ENCODE results near the gene SH3TC2.

The SH3TC2 gene

GRCh38 chr5:149027636-149028035, 35.2 kb downstream of the SH3TC2 start:
- no peak for FAIRE-seq

GRCh38 chr5:149024943-149025342, 37.9 kb downstream of the SH3TC2 start:
- FAIRE-seq = no peak

GRCh38 chr5:149024477-149024876, 38.4 kb downstream of the SH3TC2 start:
- no peak for FAIRE-seq

GRCh38 chr5:149022200-149022599, 40.7 kb downstream of the SH3TC2 start:
- FAIRE-seq = no peak

- FAIRE-seq = no peak
Observed at GRCh38 chr5:149019679-149020078, 43.2 kb downstream of the SH3TC2 start.

DNA sequence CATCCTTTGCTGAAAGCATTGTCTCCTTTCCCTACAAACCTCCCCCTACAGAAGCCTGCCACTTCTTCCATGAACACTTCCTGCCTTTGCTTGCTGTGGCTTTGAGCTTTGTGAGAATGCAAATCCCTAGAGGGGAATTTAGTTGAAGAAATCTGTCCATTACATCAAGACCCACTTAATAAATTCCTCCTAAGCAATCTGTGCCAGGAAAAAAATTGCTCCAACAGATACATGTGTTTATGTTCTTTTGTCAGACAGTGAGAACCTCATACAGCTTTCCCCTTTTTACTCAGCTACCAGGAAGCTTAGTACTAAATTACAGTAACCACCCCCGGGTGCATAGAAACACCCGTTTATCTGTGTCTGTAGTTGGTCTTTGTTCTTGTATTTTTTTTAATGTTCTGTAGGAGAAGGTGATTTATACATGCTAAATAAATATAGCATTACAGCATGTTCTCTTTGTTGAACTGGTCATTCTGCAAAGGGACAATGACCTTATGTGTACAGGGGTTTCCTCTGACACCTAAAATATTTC, 43.9 kb downstream of the SH3TC2 start:
- no peak for FAIRE-seq

GRCh38 chr5:149017636-149018035, 45.2 kb downstream of the SH3TC2 start:
- no peak for FAIRE-seq

DNA sequence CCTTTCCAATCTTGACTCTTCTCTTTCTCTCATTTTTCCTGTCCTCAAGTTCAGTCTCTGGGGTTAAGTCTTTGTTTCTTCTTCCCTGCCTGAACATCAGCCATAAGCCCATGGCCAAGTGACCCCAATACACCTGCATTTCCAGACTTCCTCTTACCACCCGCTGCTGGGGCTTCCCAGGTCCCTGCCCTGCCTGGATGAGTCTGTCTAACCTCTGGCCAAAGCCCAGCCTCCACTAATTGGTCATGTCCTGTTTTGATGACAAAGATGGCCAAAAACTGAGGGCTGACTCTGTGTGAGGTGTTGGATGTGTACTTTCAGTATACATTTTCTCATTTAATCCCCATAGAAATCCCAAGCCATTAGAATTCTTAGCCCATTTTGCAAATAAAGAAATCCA, 47.3 kb downstream of the SH3TC2 start:
- no peak for FAIRE-seq

DNA sequence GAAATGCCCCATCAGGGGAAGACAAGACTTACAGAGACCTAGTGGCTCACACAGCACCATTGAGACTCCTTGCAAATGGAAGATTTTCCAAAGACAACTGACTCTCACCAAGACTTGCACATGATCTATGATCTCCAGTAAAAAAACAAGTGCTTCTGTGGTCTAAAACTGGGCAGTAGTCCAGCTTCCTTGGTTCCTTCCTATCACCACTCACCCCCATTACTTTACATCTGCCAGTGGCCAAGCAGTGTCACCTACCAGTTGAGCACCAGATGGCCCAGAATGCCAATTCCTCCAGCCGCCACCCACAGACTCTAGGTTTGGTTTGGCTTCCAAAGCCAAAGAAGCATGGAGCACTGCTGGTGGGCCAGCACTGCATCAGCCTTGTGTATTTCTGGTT, 47.7 kb downstream of the SH3TC2 start:
- no peak for FAIRE-seq

- FAIRE-seq = no peak
Observed at GRCh38 chr5:149014571-149015031, 48.3 kb downstream of the SH3TC2 start.

DNA sequence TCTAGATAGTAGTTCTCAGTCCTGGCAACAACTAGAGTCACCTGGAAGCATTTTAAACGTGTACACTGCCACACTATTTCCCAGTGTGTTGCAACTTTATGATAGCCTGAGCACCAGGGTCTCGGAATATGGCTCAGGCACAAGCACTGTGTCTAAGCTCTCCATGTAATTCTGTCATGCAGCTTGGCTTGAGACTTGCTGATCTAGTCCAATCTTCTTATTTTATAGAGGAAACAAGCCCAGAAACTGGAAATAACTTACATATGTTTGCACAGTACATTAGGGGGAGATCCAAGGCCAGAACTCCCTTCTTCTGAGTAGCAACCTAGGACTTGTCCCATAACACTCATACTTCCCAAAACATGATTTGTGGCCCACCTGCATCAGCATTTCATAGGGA, 49.1 kb downstream of the SH3TC2 start:
- no peak for FAIRE-seq

GRCh38 chr5:149012350-149012749, 50.5 kb downstream of the SH3TC2 start:
- FAIRE-seq = no peak

DNA sequence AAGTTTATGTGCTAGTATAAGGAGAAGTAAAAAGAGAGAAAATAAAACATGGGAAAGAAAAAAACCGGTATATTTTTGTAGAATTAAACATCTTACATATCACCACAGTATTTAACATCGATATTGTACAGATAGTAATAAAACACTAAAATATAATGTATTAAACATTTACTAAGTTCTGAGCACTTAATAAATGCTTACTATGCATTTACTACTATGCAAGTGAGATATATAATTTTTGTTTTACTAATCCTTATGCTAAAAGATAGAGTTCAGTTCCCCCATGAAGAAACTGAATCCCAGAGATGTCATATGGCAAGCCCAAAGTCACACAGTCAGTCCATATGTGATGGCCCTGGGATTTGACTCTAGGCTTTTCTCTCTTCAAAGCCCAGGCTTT, 51.1 kb downstream of the SH3TC2 start:
- FAIRE-seq = no peak

- no peak for FAIRE-seq
Observed at GRCh38 chr5:149011084-149011483, 51.8 kb downstream of the SH3TC2 start.

GRCh38 chr5:149007174-149007573, 55.7 kb downstream of the SH3TC2 start:
- FAIRE-seq = no peak

- no peak for FAIRE-seq
Observed at GRCh38 chr5:149006426-149006825, 56.4 kb downstream of the SH3TC2 start.

DNA sequence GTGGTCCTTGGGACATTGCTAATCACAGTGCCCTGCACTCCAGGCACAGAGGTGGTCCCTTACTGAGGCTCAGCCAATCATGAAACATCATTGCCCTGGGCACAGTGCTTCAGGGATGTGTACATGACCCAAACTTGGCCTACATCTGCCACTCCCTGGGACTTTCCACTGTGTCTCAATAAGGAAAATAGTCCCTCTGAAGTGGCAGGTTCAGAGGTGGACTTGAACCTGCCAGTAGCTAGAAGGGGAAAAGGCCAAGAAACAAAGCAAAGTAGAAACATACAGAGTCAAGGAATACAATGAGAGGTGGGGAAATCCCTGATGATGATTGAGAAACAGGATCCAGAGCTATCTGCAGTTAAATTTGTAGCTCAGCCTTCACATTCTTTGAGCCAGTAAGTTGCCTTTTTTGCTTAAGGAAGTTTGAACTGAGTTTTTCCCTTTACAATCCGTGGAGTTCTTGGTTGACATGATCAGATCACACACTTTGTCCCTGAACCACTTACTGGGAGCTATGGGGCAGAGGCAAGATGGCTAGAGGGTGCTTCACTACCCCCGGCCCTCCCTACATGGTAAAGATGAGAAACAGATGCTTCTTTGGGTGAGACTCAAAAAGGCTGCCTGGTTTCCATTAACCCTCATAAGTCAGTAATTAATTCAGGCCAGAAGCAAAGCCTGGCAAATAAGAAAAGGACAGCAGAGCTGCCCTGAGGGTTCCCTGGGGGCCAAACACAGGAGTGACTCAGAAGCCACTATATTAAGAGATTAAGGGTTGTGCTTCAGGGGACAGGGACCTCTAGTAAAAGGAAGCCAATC, 57.6 kb downstream of the SH3TC2 start:
- FAIRE-seq = no peak

DNA sequence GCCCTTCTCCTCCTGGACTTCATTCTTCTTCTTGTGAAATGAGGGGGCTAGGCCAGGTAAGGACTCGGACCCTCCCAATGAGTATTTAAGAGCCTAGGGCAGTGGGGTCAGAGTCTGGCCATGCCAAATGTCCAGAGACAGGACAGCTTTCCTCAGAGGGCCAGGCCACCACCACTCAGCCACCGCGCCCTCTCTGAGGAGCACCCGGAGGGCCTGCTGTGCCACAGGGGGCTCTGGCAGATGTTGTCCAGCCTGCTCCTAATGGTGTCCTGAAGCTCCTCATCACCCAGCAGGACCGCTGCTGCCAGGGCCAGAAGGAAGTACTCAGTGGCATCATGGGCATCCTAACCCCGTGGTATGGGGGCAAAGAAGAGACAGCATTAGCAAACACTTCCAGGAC, 58.3 kb downstream of the SH3TC2 start:
- FAIRE-seq = no peak

- FAIRE-seq = no peak
Observed at GRCh38 chr5:149002761-149003689, 59.8 kb downstream of the SH3TC2 start.

GRCh38 chr5:149002053-149002452, 60.8 kb downstream of the SH3TC2 start:
- FAIRE-seq = no peak

DNA sequence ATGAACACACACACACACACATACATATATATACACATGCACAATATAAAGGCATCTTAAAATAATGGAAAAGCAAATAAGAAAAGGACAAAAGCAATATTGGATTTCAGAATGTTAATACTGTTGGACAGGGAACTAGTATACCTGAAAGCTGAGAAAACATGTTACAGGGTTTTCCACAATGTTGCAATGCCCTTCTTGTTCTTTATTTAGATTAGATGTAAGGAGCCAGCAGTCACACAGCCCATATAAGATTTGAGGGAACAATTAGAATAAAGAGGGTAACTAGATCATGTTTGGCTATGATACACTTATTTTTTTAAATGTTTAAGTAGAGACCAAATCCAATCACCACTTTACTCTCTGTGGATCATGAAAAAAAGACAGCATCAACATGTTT, 61.7 kb downstream of the SH3TC2 start:
- no peak for FAIRE-seq

DNA sequence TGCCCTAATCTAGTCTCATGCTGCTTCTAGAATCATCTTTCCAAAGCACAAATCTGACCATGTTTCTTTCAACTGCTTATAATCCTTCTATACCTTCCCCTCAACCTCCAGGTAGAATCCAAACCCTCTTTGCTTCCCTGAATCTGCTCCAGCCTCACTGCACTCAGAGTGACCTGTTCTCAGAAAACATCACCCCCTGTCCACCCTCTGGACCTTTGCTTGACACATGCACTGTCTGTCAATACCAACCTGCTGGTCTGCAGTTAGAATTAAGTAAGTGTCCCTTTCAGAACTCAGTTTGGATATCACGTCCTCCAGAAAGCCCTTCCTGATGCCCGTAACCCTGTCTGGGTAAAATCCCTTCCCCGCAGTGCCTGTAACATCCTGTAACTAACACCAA, 63.1 kb downstream of the SH3TC2 start:
- no peak for FAIRE-seq

DNA sequence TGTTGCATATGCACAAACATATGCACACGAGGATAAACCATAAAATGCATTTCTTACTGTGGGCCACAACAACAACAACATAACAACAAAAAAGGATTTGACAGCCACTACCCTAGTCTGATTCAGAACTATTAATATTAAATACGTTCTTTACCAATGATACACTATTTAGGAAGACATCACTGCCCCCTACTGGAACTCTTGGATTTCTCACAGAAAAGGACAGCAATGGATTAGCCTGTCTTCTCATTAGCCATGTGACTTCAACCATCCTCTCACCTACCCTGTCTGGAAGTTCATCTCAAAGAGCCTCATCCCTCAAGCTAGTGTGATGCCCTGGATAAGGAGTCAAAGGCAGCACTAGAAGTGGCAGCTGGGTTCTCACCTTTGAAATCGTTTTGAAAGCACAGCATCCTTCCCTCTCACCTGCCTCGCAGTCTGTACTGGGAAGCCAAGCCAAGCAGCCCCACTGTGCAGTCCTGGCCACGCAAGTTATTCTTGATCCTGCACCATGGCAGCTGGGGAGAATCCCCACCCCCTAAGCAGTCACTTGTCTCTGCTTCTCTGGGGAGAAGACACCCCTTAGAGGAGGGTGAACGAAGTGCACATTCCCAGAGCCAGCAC, 64.6 kb downstream of the SH3TC2 start:
- FAIRE-seq = no peak

Measured in TTC549 (cell line).